Ectodermal cell (in vitro differentiated cells): Measurements from ENCODE around the gene OSBPL9.

Experiments used
- H3K27ac ChIP-seq: 2 replicates; pipeline ENCODE4 v1.7.0; 2013; ENCODE audit warnings: mild to moderate bottlenecking, low read depth, low read length; ENCODE audit not compliant: insufficient read depth, poor library complexity, severe bottlenecking
- H3K27me3 ChIP-seq: 2 replicates; pipeline ENCODE4 v1.7.0; 2013; ENCODE audit warnings: mild to moderate bottlenecking, low read length; ENCODE audit not compliant: insufficient read depth, control insufficient read depth, poor library complexity, severe bottlenecking
- H3K36me3 ChIP-seq: one replicate; pipeline ENCODE4 v1.7.0; 2013; ENCODE audit warnings: low read length; ENCODE audit not compliant: control insufficient read depth, insufficient read depth
- H3K4me1 ChIP-seq: one replicate; pipeline ENCODE4 v1.7.0; 2013; ENCODE audit warnings: low read length; ENCODE audit not compliant: control insufficient read depth, insufficient read depth
- H3K4me3 ChIP-seq: 2 replicates; pipeline ENCODE4 v1.7.0; 2013; ENCODE audit warnings: low read depth, low read length, control low read depth; ENCODE audit not compliant: insufficient read depth
- H3K9me3 ChIP-seq: 2 replicates; pipeline ENCODE4 v1.7.0; 2013; ENCODE audit warnings: mild to moderate bottlenecking, low read length, moderate library complexity; ENCODE audit not compliant: control insufficient read depth
- WGBS, 2 experiments: methylation state at CpG; one replicate each; pipeline ENCODE4 v1.1.7; 2013; ENCODE audit warnings: missing lambda C conversion rate in 2 of 2; 5-methylcytosine and 5-hydroxymethylcytosine counted together

The OSBPL9 gene

DNA sequence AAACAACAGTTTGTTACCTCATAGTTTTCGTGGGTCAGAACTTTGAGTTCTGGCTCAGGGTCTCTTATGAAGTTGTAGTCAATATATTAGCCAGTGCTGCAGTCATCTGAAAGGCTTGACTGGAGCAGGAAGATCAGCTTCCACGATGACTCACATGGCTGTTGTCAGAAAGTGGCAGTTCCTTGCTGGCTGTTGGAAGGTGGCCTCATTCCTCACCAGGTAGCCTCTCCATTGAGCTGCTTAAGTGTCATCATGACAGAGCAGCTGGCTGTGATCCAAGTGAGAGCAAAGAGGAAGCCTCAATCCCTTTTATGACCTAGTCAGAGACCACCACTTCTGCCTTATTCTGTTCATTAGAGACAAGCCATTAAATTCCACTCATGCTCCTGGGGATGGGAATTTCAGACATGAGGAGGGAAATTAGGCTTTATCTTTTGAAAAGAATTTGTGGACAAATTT is 5.6 kb downstream of the OSBPL9 start:
- no peak overlapping the region for H3K27ac ChIP-seq
- 77 to 78% methylated on average over 2 of the region's 2 CpGs for WGBS, 2 experiments
- no peaks in the 10 kb centered on the region for H3K27me3 ChIP-seq
- peaks cover 4% of the 10 kb centered on the region for H3K4me1 ChIP-seq
- no peak overlapping the region for H3K4me3 ChIP-seq
- H3K9me3 ChIP-seq, result no peaks in the 10 kb centered on the region
- no peaks in the 10 kb centered on the region for H3K36me3 ChIP-seq

DNA sequence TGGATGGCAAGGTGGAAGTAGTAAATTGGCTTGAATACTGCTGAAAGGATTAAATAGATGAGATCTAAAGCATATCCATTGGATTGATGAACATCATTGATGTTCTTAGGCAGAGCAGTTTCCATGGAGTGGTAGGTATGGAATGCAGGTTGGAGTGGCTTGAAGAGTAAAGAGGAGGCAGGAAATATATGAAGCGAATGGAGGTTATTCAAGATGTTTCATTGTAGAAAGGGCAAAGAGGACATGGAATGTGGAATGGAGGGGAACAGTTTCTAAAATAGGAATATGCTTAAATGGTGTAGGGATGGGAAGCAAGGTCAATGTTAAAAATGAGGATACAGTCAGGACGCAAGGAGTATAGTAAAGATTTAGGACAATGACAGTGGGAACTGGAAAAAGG is 6.1 kb downstream of the OSBPL9 start:
- no peaks in the 10 kb centered on the region for H3K27me3 ChIP-seq
- 92 to 96% methylated on average over 2 of the region's 2 CpGs for WGBS, 2 experiments
- H3K27ac ChIP-seq, result no peak overlapping the region
- H3K4me3 ChIP-seq, result no peak overlapping the region
- no peaks in the 10 kb centered on the region for H3K36me3 ChIP-seq
- H3K4me1 ChIP-seq, result peaks cover 4% of the 10 kb centered on the region
- no peaks in the 10 kb centered on the region for H3K9me3 ChIP-seq

DNA sequence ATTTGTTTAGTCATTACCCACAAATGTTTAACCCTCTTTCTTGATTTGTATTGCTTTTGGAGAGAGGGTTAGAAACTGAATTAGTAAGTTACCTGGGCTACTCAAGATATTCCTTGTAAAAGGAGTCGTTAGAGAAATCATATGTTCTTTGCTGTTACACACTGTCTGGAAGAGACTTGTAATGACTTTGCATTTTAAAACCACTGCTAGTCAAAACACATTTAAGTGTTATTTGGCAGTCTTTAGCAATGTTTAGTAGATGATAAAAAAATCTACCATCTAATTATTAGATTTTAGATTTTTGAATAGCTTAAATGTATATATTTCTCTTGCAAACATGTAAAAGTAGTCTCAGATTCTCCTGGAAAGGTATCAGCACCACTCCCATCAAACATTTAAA is 6.6 kb downstream of the OSBPL9 start:
- Histone ChIP-seq H3K27me3 (no peaks in the 10 kb centered on the region), H3K4me1 (peaks cover 4% of the 10 kb centered on the region), H3K4me3 (no peak overlapping the region), H3K27ac (no peak overlapping the region), H3K9me3 (no peaks in the 10 kb centered on the region), H3K36me3 (no peaks in the 10 kb centered on the region)
- 91 to 100% methylated on average over 1 of the region's 1 CpG for WGBS, 2 experiments

DNA sequence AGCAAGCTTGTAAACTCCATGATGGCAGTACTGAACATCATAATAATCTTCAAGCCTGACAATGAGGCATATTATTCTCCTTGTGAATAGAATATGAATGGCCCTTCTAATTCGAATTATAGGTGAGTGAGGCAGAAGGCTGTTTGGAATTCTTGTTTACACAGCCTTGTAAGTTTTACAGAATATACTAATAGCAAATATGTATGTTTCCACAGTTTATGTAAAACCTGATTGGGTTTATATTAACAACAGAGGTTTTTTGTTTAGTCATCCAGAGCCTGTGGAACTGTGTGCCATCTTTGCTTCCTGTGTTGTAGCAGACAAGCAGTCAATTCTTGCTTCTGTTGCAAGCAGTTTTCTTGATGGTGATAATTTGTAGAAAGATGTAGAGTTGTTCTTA is 8.0 kb downstream of the OSBPL9 start:
- Histone ChIP-seq H3K27me3 (no peaks in the 10 kb centered on the region), H3K4me3 (no peak overlapping the region), H3K36me3 (no peaks in the 10 kb centered on the region), H3K27ac (no peak overlapping the region), H3K9me3 (no peaks in the 10 kb centered on the region), H3K4me1 (peaks cover 4% of the 10 kb centered on the region)
- WGBS, 2 experiments, result 100% methylated on average over 1 of the region's 1 CpG; no CpG with 5 or more reads in 1 of the 2 experiments

DNA sequence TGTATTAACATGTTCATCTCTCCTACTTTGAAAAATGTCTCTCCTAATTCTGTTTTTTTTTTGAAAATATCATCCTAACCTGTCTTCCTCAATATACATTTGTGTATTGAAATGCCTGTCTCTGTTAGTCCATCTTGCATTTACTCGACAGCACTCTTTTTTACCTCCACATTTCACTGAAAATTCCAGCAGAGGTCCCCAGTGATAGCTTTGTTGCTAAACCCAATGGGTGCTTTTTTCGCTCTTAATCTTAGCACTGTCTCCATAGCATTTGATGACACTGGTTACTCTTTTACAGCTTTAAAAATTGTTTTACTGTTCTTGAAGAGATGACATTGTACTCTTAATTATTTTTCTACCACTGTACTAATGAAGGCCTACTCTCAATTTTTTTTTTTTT is 10.8 kb downstream of the OSBPL9 start:
- Histone ChIP-seq H3K27me3 (no peaks in the 10 kb centered on the region), H3K4me1 (no peaks in the 10 kb centered on the region), H3K36me3 (no peaks in the 10 kb centered on the region), H3K27ac (no peak overlapping the region), H3K4me3 (no peak overlapping the region), H3K9me3 (no peaks in the 10 kb centered on the region)
- 64 to 68% methylated on average over 2 of the region's 2 CpGs for WGBS, 2 experiments

DNA sequence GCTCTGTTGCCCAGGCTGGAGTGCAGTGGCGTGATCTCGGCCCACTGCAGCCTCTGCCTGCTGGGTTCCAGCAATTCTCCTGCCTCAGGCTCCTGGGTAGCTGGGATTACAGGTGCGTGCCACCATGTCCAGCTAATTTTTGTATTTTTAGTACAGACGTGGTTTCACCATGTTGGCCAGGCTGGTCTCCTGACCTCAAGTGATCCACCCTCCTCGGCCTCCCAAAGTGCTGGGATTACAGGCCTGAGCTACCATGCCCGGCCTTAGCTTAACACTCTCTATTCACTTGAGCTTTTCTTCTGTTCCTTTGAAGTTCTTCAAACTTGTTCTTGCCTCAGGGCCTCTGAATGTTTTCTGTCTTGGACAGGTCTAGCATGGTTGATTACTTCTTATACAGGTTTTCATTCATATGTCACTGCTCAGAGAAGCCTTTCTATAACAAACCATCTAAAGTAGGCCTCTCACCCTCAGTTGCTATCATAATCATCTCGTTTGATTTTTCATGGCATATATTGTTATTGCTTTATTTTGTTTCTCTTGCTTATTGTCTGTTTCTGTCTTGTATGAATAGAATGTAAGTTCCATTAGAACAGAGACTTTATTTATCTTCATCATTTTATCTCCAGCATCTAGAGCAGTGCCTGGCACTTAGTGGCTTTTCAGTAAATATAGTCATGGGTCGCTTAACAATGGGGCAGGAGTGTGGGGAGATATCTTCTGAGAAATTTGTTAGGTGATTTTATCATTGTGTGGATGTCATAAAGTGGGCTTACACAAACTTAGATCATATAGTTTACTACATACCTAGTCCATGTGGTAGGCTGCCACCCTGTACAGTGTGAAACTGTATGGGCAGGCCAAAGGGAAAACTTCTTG is 12.1 kb downstream of the OSBPL9 start:
- Histone ChIP-seq H3K9me3 (no peaks in the 10 kb centered on the region), H3K27me3 (no peaks in the 10 kb centered on the region), H3K36me3 (no peaks in the 10 kb centered on the region), H3K4me3 (no peak overlapping the region), H3K27ac (no peak overlapping the region), H3K4me1 (no peaks in the 10 kb centered on the region)
- 92 to 94% methylated on average over 7 to 8 of the region's 8 CpGs for WGBS, 2 experiments

DNA sequence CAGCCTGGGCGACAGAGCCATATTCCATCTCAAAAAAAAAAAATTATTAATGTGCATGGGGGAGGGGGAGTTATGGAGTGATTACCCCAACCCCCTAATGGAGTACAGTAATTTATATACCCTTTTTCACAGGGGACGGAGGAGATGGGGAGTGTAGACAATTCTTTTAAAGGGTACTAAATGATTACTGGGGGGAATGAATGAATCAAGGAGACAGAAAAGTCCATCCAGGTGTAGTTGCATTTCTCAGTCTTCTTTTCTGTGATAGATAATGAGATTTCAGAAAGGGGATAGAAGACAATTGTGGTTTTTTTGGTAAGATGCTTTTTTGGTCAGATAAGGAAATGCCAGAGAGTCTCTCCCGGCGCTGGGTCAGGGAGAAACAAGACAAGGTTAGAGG is 13.0 kb downstream of the OSBPL9 start:
- Histone ChIP-seq H3K4me1 (no peaks in the 10 kb centered on the region), H3K4me3 (no peak overlapping the region)
- WGBS, 2 experiments, result 91 to 95% methylated on average over 3 of the region's 4 CpGs

DNA sequence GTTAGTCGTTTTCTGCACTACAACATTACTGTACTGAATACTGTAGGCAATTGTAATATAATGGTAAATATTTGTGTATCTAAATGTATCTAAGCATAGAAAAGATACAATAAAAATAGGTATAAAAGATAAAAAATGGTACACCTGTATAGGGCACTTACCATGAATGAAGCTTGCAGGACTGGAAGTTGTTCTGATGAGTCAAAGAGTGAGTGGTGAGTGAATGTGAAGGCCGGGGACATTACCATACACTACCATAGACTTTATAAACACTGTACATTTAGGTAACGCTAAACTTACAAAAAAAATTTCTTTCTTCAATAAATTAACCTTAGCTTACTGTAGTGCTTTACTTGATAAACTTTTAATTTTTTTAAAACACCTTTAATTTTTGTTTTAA is 13.5 kb downstream of the OSBPL9 start:
- Histone ChIP-seq H3K27ac (no peak overlapping the region), H3K36me3 (no peaks in the 10 kb centered on the region), H3K27me3 (no peaks in the 10 kb centered on the region), H3K9me3 (no peaks in the 10 kb centered on the region), H3K4me3 (no peak overlapping the region), H3K4me1 (no peaks in the 10 kb centered on the region)
- WGBS, 2 experiments, result 80 to 100% methylated on average over 1 of the region's 3 CpGs

More for the DNA sequence above, 13.0 kb downstream of the OSBPL9 start:
- no peaks in the 10 kb centered on the region for H3K9me3 ChIP-seq
- H3K27ac ChIP-seq, result no peak overlapping the region
- H3K36me3 ChIP-seq, result no peaks in the 10 kb centered on the region
- no peaks in the 10 kb centered on the region for H3K27me3 ChIP-seq

DNA sequence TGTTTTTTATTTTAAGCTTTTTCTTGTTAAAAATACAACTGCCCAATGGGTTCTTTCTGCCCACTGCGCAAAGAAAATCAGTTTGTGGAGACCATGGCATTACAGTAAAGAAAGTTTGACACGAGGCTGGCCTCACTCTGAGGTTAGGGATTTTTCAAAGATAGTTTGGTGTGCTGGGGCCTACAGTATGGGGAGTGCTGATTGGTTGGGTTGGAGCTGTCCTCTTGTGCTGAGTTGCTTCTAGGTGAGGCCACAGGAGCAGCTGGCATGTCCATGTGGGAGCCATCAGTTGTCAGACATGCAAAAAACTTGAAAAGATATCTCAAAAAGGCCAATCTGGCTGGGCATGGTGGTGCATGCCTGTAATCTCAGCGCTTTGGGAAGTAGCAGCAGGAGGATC is 14.0 kb downstream of the OSBPL9 start:
- Histone ChIP-seq H3K4me3 (no peak overlapping the region), H3K27me3 (no peaks in the 10 kb centered on the region), H3K9me3 (no peaks in the 10 kb centered on the region), H3K4me1 (no peaks in the 10 kb centered on the region), H3K36me3 (no peaks in the 10 kb centered on the region), H3K27ac (no peak overlapping the region)
- 91 to 95% methylated on average over 3 of the region's 3 CpGs for WGBS, 2 experiments

DNA sequence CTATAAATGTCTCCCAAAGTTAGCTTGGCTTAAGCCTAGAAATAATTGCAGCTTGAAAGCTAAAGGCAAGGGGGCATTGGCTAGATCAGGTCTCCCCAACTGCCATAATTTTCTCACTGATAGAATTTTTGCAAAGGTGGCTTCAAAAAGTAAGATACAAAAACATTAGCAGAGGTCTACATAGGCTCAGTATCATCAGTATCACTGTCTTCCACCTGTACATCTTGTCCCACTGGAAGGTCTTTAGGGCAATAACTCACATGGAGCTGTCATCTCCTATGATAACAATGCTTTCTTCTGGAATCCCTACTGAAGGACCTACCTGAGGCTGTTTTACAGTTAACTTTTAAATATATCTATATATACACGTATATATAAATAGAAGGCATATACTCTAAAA is 14.9 kb downstream of the OSBPL9 start:
- no peaks in the 10 kb centered on the region for H3K4me1 ChIP-seq
- no peak overlapping the region for H3K4me3 ChIP-seq
- H3K9me3 ChIP-seq, result no peaks in the 10 kb centered on the region
- no peaks in the 10 kb centered on the region for H3K27me3 ChIP-seq
- no peak overlapping the region for H3K27ac ChIP-seq
- no peaks in the 10 kb centered on the region for H3K36me3 ChIP-seq
- WGBS, 2 experiments, result no CpG with 5 or more reads among the region's 1 CpG
